RWPE1 (cell line): ENCODE results near the gene TNFSF15.
A peak's percentile ranks its signal among the peaks of the same experiment; 100 is the strongest.

Experiments
- CTCF ChIA-PET: fragments of 350-600 bp; sonication (Branson Sonifier 250); formaldehyde crosslinking; extraction: SDS; loops from one replicate; lab custom pipeline; 2021; lab: Yijun Ruan, JAX
- POLR2A ChIA-PET: fragments of 400-600 bp; formaldehyde crosslinking; extraction: SDS; loops from one replicate; lab custom pipeline; 2020; ENCODE audit warnings: antibody characterized with exemption; ENCODE audit not compliant: low non-redundant PET; lab: Yijun Ruan, JAX
- DNase-seq: peaks from one replicate; pipeline ENCODE4 v3.0.0; 2012; ENCODE audit warnings: low spot score
- H3K27ac ChIP-seq: fragments of 450-650 bp; 2 replicates; pipeline ENCODE4 v1.5.1; 2017
- TF ChIP-seq, protein P1 (sequence below): fragments of 450-650 bp; conservative IDR thresholded peaks from 2 replicates; pipeline ENCODE4 v1.5.1; 2017; ENCODE audit warnings: low read depth, mild to moderate bottlenecking

TNFSF15 gene

DNA sequence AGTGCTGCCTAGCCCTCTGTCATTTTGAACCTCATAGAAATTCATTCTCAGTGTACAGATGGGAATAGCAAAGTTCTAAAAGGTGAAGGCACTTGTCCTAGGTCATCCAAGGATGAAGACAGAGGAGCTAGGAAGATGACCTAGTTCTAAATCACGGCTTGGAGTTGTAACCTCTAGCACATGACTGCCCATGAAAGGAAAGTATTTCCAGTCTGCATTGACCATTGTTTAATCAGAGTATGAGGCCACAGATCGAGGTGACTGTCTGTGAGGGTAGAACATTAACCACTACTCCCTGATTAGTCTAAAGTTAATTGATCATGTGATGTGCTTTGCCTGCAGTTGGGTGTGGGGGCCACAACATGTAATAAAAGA, 674 bp upstream of the TNFSF15 start:
- TF ChIP-seq, protein P1, sequence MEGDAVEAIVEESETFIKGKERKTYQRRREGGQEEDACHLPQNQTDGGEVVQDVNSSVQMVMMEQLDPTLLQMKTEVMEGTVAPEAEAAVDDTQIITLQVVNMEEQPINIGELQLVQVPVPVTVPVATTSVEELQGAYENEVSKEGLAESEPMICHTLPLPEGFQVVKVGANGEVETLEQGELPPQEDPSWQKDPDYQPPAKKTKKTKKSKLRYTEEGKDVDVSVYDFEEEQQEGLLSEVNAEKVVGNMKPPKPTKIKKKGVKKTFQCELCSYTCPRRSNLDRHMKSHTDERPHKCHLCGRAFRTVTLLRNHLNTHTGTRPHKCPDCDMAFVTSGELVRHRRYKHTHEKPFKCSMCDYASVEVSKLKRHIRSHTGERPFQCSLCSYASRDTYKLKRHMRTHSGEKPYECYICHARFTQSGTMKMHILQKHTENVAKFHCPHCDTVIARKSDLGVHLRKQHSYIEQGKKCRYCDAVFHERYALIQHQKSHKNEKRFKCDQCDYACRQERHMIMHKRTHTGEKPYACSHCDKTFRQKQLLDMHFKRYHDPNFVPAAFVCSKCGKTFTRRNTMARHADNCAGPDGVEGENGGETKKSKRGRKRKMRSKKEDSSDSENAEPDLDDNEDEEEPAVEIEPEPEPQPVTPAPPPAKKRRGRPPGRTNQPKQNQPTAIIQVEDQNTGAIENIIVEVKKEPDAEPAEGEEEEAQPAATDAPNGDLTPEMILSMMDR = no peak
- ChIA-PET CTCF (interaction anchor here (0.6 to 1.5 kb wide), 7 partner anchors 9 to 401 kb away, joined by 3 to 8 read pairs (median 3); no protein-coding TSS in a partner anchor), POLR2A (interaction anchor here (0.6 to 1.0 kb wide), 4 partner anchors 96 to 601 kb away, joined by 3 to 6 read pairs (median 4); partner anchors contain the start of gene ATP6V1G1)
- peak overlapping the region; percentile 92; the same call in 1 of the 2 replicates for H3K27ac ChIP-seq
- DNase-seq = no peak

DNA sequence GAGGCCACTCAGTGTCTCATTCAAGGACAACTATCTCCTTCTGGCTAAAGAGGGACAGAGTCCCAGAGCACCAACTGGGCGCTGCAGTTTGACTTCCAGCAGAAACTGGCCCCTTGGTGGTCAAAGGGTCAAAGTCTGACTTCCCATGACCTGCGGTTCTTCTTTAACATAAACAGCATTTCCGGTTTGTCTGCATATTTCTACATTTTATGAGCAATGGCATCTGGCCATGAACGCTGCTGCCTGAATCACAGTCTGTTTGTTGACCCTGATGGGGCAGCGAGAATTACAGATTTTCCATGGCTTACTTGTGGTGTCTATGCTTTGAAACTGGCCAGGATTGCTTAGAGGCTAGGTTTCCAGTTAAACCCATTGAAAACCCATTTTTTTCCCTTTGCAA, 1.3 kb downstream of the TNFSF15 start:
- POLR2A ChIA-PET = no interaction called here
- CTCF ChIA-PET = interaction anchor here (1.5 kb wide), 1 partner anchor 16 kb away, joined by 7 read pairs; no protein-coding TSS in a partner anchor
- DNase-seq = peak; percentile 85
- TF ChIP-seq, protein P1 = no peak
- H3K27ac ChIP-seq = peak overlapping the region; percentile 60; the same call in 1 of the 2 replicates

DNA sequence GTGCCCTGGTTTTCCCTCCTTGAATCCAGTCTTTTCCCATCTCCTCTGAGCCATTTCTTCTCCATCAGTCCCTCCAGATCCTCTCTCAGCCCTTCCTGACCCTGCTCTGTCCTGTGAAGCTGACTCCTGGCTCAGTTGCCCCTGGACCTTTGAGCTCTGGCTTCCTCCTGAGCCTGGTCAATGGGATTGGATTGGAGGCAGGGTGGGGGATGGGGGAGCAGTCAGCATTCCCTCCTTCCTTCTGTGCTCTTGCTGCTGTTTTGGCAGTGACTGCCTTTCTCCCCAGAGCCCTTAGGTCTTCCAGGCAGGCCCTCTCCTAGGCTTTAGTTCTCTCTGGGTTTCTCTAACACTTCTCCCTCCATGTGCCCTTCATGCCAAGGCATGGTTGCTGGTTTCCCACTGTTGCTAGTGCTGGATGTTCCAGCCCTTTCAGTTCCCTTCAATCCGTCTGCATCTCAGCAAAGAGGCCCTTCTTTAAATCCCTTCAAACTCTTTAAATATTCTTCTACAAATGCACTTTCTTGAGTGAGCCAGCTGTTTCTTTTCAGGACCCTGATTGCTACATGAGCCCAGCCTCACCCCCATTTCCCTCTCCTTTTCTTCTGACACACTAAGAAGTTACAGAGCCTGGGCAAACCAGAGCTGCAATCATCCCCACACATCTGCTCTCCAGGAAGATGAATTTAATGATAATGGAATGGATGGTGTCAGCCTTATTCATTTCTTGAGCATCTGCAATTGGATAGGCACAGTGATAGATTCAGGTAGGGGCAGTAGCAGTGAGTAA, 2.2 kb downstream of the TNFSF15 start:
- H3K27ac ChIP-seq = peak overlapping the region; percentile 60; the same call in 1 of the 2 replicates
- CTCF ChIA-PET = interaction anchor here (0.6 to 0.7 kb wide), 2 partner anchors 27 to 1047 kb away, joined by 3 to 5 read pairs; no protein-coding TSS in a partner anchor
- TF ChIP-seq, protein P1 = no peak
- POLR2A ChIA-PET = interaction anchor here (0.6 kb wide), 1 partner anchor 59 kb away, joined by 4 read pairs; no protein-coding TSS in a partner anchor
- DNase-seq = no peak

DNA sequence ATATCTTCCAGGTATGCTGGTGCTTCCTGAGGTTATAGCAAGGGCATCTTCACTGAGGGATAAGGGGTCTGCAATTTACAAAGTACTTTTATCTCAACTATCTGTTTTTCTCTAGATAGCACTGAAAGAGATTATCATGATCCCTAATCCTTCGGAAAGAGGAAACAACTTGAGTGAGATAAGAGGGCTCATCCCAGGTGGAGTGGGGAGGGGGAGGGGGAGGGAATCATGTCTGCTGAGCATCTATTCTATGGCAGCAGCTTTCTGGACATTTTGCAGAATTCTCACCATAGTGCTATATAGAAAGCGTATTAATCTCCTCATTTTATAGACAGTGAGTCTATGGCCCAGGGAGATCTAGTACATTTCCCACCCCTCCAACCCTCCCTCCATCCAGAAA, 5.9 kb downstream of the TNFSF15 start:
- CTCF ChIA-PET = no interaction called here
- POLR2A ChIA-PET = no interaction called here
- H3K27ac ChIP-seq = peak overlapping the region; percentile 60; the same call in 1 of the 2 replicates
- TF ChIP-seq, protein P1 = no peak
- DNase-seq = no peak

DNA sequence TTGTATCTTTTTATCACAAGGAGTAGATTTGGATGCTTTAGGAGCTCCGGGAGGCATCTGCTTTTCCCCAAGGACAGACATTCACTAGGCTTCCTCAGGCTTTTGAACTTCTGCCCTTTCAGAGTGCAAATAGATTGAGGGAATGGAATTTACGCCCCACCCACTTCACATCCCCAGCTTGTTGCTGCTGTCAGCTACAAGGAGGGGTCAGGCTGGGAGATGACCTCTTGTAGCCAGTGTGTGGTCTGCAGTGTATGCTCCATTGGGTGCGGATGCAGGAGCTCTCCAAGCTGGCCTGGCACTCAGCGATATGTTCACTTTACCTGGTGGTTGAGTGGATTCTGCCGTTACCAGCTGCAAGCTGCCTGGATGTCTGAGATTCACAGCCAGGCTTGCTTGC, 6.4 kb downstream of the TNFSF15 start:
- ChIA-PET POLR2A (no interaction called here), CTCF (interaction anchor here (0.6 kb wide), 1 partner anchor 366 kb away, joined by 3 read pairs; no protein-coding TSS in a partner anchor)
- H3K27ac ChIP-seq = peak overlapping the region; percentile 60
- DNase-seq = no peak
- TF ChIP-seq, protein P1 = no peak

DNA sequence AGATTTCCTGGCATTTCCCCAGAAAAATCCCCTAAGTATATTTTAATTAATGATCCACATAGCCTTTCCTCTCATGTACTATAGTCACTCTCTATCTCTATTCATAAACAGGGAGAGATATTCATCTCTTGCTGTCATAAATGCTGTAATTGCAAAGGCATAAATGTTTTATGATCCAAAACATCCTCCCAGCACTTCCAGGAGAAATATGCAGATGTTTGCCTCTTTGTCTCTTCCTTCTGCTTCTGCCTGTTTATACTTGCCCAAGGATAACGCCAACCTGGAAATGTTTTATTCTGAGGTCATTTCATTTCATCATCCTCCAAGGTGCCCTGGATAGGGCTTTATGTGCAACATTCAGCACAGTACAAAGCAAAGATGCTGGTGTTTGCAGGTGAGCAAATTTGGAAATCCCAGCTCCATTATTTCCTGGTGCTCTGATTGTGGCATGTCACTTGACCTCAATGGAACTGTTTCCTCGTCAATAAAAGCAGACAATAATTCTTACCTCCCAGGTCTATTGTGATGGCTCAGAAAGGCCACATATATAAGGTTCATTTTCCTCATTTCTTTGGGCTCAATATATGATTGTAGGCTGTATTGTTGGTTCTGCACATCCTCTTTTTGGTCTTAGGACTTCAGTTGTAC, 6.9 kb downstream of the TNFSF15 start:
- POLR2A ChIA-PET = no interaction called here
- CTCF ChIA-PET = interaction anchor here (0.6 to 1.1 kb wide), 2 partner anchors 109 to 365 kb away, joined by 3 read pairs; no protein-coding TSS in a partner anchor
- DNase-seq = peak; percentile 86

More for the DNA sequence above, 6.9 kb downstream of the TNFSF15 start:
- H3K27ac ChIP-seq = peak overlapping the region; percentile 60; the same call in 1 of the 2 replicates
- TF ChIP-seq, protein P1 = no peak
